SK-N-SH treated with all-trans-retinoic acid at 6 μM for 48 hours (cell line): Measurements from ENCODE around the gene ZNF100.

Source experiments
- ARNTL ChIP-seq: fragments of 450-650 bp; formaldehyde crosslinking; IDR thresholded peaks from 2 replicates; pipeline ENCODE4 v1.5.0; 2020; ENCODE audit warnings: low read depth, mild to moderate bottlenecking, moderate library complexity, borderline replicate concordance
- CSDC2 ChIP-seq: fragments of 250-450 bp; sonication (Bioruptor Pico); IDR thresholded peaks from 2 replicates; pipeline ENCODE4 v1.5.0; 2020; ENCODE audit warnings: mild to moderate bottlenecking, moderate library complexity
- ESRRG ChIP-seq: fragments of 250-450 bp; sonication (Bioruptor Pico); IDR thresholded peaks from 2 replicates; pipeline ENCODE4 v1.6.1; 2021; ENCODE audit warnings: mild to moderate bottlenecking
- PATZ1 ChIP-seq: fragments of 250-450 bp; sonication (Bioruptor Pico); IDR thresholded peaks from 2 replicates; pipeline ENCODE4 v1.8.0; 2020; ENCODE audit warnings: mild to moderate bottlenecking, moderate library complexity, borderline replicate concordance
- TSHZ2 ChIP-seq: fragments of 250-450 bp; sonication (Bioruptor Pico); IDR thresholded peaks from 2 replicates; pipeline ENCODE4 v1.5.0; 2020; ENCODE audit warnings: mild to moderate bottlenecking, moderate library complexity

- no peak for TF ChIP-seq PATZ1 (CRISPR knock-in tag)
- no peak for TF ChIP-seq ARNTL (CRISPR knock-in tag)
- no peak for TF ChIP-seq CSDC2 (CRISPR knock-in tag)
- no peak for TF ChIP-seq TSHZ2
- TF ChIP-seq ESRRG (CRISPR knock-in tag), result no peak
These were observed 69.7 kb downstream of the ZNF100 start for GRCh38 chr19:21697698-21698097.
